Posterior vena cava (tissue), 2 donors: ENCODE results near the gene SLC2A14. TPM values are rescaled to one million over a fixed set of nuclear protein-coding genes. Genes with fewer than 3 reads are reported as not detected.
A peak's percentile ranks its signal among the peaks of the same experiment; 100 is the strongest.
"Not testable (repeated sequence)": the region's sequence is repeated elsewhere in the genome, so short reads cannot be mapped to it uniquely, and the experiment has no call there.

Experiments used
- DNase-seq: peaks from one replicate; pipeline ENCODE4 v3.0.0-alpha.2; 2020; ENCODE audit warnings: low spot score
- intact Hi-C, 2 donors: fragments of 100-400 bp; cut with DNase I; formaldehyde crosslinking; loops; one replicate each; pipeline versions ENCODE4 v1.14.1 to v1.14.2; 2022 to 2023
- total RNA-seq, 2 donors: library from RNA; stranded (reverse); fragmentation: NEBNext Ultra II Directional; extraction: Animal tissue kit (Norgen Biotek cat#: 25700); gene quantifications; one replicate each; pipeline ENCODE4 v1.2.1, GENCODE V29; 2021
- donor health status: DM: yes; HTN: yes; CAD: no.
- donor health status: DM: yes; HTN: yes; CAD: no.

Gene SLC2A14
- total RNA-seq, 2 donors from 2014 or later, result 2.4 TPM; not detected in 1

DNA sequence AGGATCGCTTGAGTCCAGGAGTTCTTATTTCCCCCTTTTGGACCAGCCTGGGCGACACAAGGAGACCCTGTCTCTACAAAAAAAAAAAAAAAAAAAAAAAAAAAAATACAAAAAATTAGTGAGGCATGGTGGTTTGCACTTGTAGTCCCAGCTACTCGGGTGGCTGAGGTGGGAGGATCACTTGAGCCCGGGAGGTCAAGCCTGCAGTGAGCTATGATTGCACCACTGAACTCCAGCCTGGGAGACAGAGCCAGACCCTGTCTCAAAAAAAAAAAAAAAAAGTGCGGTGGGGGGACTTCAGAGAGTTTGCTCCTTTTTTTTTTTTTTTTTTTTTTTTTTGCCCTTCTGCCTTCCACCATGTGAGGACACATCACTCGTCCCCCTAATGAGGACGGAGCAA, 32.9 kb downstream of the SLC2A14 start:
- intact Hi-C loops, DNase-seq: not testable (repeated sequence)

DNA sequence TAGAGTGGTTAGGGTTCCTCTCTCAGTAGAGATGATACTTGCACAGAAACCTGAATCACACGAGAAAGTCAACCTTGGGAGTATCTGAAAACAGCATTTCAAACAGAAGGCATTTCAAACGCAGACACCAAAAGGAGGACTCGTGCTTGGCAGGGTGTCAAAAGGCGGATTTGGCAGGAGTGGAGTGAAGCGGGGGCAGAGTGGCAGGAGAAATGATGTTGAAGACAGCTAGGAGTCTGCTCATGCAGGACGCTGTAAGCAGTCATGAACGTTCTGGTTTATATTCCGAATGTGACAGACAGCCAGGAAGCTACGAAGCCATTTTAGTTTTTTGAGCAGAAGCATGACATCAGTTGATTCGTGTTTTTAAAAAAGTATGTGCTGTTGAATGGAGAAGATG, 33.5 kb downstream of the SLC2A14 start:
- peak; percentile 75 for DNase-seq
- intact Hi-C loops, result not testable (repeated sequence)

- intact Hi-C loops, result no loop called here
- peak; percentile 79 for DNase-seq
Observed at GRCh38 chr12:7837366-7837765, 35.3 kb downstream of the SLC2A14 start.

GRCh38 chr12:7835766-7836165, 36.9 kb downstream of the SLC2A14 start:
- intact Hi-C loops, result no loop called here
- DNase-seq, result peak; percentile 5

DNA sequence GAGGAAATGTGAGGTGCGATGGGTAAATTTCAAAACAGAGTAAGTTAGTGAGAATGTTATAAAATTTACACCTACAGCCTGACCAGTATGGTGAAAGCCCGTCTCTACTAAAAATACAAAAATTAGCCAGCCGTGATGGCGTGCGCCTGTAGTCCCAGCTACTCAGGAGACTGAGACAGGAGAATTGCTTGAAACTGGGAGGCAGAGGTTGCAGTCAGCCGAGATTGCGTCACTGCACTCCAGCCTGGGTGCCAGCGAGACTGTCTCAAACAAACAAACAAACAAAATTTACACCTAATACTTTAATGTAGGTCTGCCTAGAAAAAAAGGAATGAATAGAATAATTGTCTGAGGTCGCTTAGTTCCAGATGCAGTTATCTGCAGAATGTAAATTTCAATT, 37.6 kb downstream of the SLC2A14 start:
- intact Hi-C loops, result no loop called here
- DNase-seq, result peak; percentile 37

- intact Hi-C loops, result loop anchor here in 1 of 2 donors (5.0 kb wide), 1 partner anchor 1943 kb away; no protein-coding TSS in a partner anchor
- peak; percentile 6 for DNase-seq
Observed at GRCh38 chr12:7834701-7835100, 38.0 kb downstream of the SLC2A14 start.

- DNase-seq, result no peak
- intact Hi-C loops, result loop anchor here in 1 of 2 donors (5.0 kb wide), 1 partner anchor 1943 kb away; no protein-coding TSS in a partner anchor
Observed at GRCh38 chr12:7833831-7834230, 38.9 kb downstream of the SLC2A14 start.

DNA sequence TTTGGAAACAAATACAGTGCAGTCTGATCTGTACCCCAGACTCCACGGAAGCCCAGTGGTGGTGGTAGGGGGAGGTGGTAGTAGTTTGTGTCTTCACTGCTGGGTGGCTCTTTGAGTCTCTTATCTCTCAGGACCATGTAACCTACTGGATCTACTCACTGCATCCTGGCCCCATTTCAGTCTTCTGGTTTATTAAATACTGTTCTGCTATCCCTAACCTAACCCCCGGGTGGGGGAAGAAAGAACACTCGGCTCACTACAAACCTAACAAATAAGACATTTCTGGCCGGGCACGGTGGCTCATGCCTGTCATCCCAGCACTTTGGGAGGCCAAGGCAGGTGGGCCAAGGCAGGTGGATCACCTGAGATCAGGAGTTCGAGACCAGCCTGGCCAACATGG, 39.5 kb downstream of the SLC2A14 start:
- peak; percentile 28 for DNase-seq
- intact Hi-C loops, result loop anchor here in 1 of 2 donors (5.0 kb wide), 1 partner anchor 1944 kb away; no protein-coding TSS in a partner anchor

DNA sequence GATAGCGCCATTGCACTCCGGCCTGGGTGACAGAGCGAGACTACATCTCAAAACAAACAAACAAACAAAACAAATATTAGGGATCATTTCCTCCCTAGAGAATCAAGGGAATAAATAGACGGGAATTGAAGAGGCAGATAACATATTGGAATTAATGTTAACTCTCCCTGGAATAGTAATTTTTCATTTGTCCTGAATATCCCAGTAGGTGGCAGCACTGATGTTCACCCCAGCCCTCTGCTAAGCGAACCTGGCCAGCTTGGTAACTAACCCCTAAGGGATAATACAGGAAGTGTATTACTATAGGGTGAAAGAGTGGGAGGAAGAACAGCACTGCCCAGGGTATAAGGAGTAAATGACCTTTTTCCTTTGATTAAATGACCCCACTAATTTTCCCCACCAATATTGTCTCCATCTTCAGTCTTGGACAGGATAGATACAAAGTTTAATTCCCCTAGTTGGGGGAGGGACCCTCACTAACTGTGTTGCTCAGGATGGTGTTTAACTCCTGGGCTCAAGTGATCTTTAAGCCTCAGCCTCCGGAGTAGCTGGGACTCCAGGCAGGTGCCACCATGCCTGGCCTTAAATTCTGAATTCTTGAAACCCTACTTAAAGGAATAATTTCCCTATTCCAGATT, 40.5 kb downstream of the SLC2A14 start:
- DNase-seq, result peak; percentile 11
- intact Hi-C loops, result loop anchor here in 1 of 2 donors (5.0 kb wide), 1 partner anchor 1945 kb away; no protein-coding TSS in a partner anchor

GRCh38 chr12:7829737-7830136, 43.0 kb downstream of the SLC2A14 start:
- intact Hi-C loops, result loop anchor here in 1 of 2 donors (5.0 kb wide), 1 partner anchor 1948 kb away; no protein-coding TSS in a partner anchor
- peak; percentile 29 for DNase-seq

DNA sequence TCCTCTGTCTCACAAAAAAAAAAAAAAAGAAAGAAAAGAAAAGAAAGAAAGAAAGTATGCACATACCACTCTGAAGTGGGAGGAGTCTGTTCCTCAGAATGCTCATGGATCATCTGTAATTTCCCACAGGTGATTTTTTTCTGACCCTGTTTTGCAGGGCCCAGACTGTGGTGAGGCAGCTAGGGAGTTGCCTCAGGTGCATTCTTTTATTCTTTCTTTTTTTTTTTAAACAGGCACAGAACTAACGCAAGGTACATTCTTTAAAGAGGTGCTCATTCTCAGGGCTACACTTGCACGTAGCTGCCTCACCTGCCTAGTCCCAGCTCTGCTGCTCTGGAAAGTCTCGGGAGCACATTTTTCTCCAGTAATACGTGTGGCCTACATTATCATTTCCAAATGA, 47.0 kb downstream of the SLC2A14 start:
- intact Hi-C loops, DNase-seq: not testable (repeated sequence)

GRCh38 chr12:7806863-7807487, 65.7 kb downstream of the SLC2A14 start:
- peak; percentile 86 for DNase-seq
- intact Hi-C loops, result no loop called here

GRCh38 chr12:7806319-7806718, 66.4 kb downstream of the SLC2A14 start:
- intact Hi-C loops, DNase-seq: not testable (repeated sequence)

DNA sequence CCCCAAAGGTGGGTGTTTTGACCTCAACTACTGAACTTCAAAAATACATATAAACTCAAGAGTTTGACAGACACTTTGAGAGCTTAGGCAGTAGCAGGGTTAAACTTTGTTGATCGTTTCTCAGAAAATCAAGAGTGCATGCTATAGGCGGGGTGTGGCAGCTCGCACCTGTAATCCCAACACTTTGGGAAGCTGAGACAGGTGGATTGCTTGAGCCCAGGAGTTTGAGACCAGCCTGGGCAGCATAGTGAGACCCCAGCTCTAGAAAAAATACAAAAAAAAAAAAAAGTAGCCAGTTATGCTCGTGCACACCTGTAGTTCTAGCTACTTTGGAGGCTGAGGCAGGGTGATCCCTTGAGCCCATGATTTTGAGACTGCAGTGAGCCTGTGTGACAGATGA, 71.3 kb downstream of the SLC2A14 start:
- intact Hi-C loops, result no loop called here
- DNase-seq, result no peak

DNA sequence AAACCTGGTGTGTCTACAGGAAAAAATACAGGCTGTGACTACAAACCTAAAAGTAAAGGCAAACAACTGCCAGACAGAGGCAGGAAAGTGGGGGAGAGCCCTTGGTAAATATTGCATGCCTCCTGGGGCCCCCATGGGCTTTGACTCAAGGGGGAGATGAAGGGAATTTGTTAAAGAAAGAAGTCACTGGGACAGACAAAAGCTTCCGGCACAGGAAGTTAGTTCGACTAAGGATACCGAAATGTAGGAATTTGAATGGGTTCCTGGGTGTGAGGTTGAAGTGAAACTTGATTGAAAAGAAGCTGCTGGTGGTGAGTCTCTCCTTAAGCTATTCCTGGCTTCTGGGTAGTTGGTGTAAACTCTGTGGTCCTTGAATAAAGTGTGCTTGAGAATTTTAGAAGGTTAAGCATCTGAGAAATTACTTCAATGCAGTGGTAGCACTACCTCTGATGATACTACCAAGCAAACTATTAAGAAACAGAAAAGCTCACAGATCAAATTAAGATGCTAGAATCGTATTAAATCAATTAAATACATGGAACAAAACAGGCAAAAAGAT, 73.9 kb downstream of the SLC2A14 start:
- DNase-seq, intact Hi-C loops: not testable (repeated sequence)

DNA sequence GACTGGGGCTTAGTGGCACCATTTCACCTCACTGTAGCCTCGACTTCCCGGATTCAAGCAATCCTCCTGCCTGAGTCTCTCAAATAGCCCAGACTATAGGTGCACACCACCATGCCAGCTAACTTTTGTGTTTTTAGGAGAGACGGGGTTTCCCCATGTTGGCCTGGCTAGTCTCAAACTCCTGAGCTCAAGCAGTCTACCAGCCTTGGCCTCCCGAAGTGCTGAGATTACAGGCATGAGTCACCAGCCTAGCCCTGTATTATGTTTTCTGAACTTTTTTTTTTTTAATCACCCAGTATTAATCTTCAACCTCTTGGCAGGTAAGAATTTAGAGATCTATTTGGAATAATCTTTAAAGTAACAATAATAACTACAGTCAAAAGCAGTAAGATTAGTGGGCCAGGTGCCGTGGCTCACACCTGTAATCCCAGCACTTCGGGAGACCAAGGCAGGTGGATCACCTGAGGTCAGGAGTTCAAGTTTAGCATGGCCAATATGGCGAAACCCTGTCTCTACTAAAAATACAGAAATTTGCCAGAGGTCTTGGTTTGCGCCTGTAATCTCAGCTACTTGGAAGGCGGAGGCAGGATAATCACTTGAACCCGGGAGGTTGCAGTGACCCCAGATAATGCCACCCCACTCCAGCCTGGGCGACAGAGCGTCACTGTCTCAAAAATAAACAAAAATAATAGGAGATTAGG, 74.9 kb downstream of the SLC2A14 start:
- no peak for DNase-seq
- intact Hi-C loops, result no loop called here

DNA sequence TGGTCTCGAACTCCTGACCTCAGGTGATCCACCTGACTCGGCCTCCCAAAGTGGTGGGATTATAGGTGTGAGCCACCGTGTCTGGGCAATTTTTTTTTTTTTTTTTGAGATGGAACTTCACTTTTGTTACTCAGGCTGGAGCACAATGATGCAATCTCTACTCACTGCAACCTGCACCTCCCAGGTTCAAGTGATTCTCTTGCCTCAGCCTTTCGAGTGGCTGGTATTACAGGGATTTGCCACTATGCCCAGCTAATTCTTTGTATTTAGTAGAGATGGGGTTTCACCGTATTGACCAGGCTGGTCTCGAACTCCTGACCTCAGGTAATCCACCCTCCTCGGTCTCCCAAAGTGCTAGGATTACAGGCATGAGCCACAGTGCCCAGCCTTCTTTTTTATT, 75.4 kb downstream of the SLC2A14 start:
- DNase-seq, intact Hi-C loops: not testable (repeated sequence)

GRCh38 chr12:7793211-7793610, 79.5 kb downstream of the SLC2A14 start:
- DNase-seq, result no peak
- intact Hi-C loops, result no loop called here

- intact Hi-C loops, DNase-seq: not testable (repeated sequence)
Observed at GRCh38 chr12:7788884-7789528, 83.7 kb downstream of the SLC2A14 start, which contains the start of gene NANOG. Gene NANOG (plus strand): TSS chr12:7789402. CDS start chr12:7789615, 213 bp downstream.
